ENCODE measurements around the gene KISS1. TPM values are rescaled to one million over a fixed set of nuclear protein-coding genes. Genes with fewer than 3 reads are reported as not detected.

The KISS1 gene
- total RNA-seq, 1 donor from 2014 or later: 0.77 TPM

DNA sequence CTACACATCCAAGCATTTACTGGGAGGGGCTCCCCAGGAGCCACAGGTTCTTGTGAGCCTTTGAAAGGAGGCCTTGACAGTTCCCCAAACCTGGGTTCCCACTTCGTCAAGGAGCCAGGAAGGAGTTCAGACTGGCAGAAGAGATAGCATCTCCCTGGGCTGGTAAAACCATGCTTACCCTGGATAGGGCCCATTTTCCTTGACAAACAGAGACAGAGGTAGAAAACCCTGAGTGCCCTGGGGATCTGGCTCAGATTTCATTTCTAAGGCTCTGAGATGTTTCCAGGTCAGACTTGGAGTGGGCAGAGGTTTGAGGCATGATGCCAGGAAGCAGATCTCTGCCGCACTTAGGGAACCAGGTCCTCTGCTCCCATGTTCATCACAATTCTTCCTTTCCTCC lies 47.2 kb downstream of the KISS1 start:
- H3K4me3 Mint-ChIP-seq (ENCODE audit: unreplicated experiment): no peak overlapping the region

DNA sequence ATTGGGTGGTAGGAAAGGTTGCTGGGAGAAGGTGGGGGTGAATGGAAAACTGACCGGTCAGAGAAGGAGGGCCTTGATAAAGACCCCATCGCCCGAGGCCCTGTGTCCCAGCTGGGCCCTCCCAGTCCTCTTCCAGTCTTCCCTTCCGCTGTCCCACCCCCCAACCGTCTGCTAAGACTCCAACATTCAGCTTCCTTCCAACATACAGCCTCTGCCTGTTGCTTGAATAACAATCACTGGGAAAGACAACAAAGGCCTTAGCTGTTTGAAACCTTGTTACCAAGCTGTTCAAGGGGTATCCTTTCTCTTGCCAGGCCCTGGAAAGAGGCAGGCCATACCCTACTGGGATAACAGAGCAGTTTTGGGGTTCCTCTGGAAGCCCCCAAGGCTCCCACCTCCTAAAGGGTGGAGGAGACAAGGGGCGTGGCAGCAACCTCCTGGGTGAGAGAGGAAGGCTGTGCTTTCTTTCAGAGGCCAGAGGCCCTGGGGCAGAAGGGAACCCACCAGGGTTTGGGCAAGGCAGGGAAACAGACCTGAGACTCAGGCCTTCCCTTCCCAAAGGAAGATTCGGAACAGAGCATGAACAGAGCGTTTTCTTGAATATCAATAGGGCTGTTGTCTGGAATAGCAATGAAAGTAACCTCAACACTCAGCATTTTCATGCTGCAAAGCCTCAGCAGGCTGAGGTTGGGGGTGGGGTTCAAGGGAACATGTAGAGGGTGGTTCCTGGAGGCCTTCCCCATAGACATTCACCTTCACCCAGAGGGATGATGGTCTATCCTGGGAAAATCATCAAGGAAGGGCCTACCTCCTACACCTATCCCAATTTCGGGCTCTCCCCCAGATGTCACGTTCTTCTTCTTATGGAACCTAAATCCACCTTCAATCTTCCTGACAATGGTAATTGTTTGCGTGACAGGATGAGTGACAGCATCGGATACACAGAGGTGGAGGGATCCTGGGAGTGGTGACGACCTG lies 48.6 kb downstream of the KISS1 start:
- TF ChIP-seq, protein P1, sequence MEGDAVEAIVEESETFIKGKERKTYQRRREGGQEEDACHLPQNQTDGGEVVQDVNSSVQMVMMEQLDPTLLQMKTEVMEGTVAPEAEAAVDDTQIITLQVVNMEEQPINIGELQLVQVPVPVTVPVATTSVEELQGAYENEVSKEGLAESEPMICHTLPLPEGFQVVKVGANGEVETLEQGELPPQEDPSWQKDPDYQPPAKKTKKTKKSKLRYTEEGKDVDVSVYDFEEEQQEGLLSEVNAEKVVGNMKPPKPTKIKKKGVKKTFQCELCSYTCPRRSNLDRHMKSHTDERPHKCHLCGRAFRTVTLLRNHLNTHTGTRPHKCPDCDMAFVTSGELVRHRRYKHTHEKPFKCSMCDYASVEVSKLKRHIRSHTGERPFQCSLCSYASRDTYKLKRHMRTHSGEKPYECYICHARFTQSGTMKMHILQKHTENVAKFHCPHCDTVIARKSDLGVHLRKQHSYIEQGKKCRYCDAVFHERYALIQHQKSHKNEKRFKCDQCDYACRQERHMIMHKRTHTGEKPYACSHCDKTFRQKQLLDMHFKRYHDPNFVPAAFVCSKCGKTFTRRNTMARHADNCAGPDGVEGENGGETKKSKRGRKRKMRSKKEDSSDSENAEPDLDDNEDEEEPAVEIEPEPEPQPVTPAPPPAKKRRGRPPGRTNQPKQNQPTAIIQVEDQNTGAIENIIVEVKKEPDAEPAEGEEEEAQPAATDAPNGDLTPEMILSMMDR (IDR thresholded peaks at IDR 0.05): no peak
- peak; percentile 25 for DNase-seq (ENCODE audit: low spot score)
- Mint-ChIP-seq H3K27me3 (ENCODE audit: low read depth) (no peaks in the 10 kb centered on the region), H3K9me3 (ENCODE audit: low read depth) (no peaks in the 10 kb centered on the region), H3K4me1 (ENCODE audit: low read depth) (peaks cover 11% of the 10 kb centered on the region), H3K36me3 (ENCODE audit: low read depth) (peaks cover 3% of the 10 kb centered on the region), H3K27ac (ENCODE audit: unreplicated experiment) (no peak overlapping the region), H3K4me3 (ENCODE audit: unreplicated experiment) (no peak overlapping the region)

More for the DNA sequence above, 47.2 kb downstream of the KISS1 start:
- H3K27me3 Mint-ChIP-seq (ENCODE audit: low read depth): no peaks in the 10 kb centered on the region
- DNase-seq (ENCODE audit: low spot score): no peak
- H3K27ac Mint-ChIP-seq (ENCODE audit: unreplicated experiment): no peak overlapping the region
- TF ChIP-seq, protein P1 (IDR thresholded peaks at IDR 0.05): no peak
- H3K4me1 Mint-ChIP-seq (ENCODE audit: low read depth): peaks cover 15% of the 10 kb centered on the region
- no peaks in the 10 kb centered on the region for H3K9me3 Mint-ChIP-seq (ENCODE audit: low read depth)
- peaks cover 3% of the 10 kb centered on the region for H3K36me3 Mint-ChIP-seq (ENCODE audit: low read depth)

- TF ChIP-seq, protein P1 (IDR thresholded peaks at IDR 0.05): no peak
- no peaks in the 10 kb centered on the region for H3K9me3 Mint-ChIP-seq (ENCODE audit: low read depth)
- DNase-seq (ENCODE audit: low spot score): peak; percentile 64
- H3K36me3 Mint-ChIP-seq (ENCODE audit: low read depth): peaks cover 3% of the 10 kb centered on the region
- no peaks in the 10 kb centered on the region for H3K27me3 Mint-ChIP-seq (ENCODE audit: low read depth)
- no peak overlapping the region for H3K4me3 Mint-ChIP-seq (ENCODE audit: unreplicated experiment)
- H3K27ac Mint-ChIP-seq (ENCODE audit: unreplicated experiment): no peak overlapping the region
- peaks cover 11% of the 10 kb centered on the region for H3K4me1 Mint-ChIP-seq (ENCODE audit: low read depth)
Measured at GRCh38 chr1:204146965-204147364, 49.3 kb downstream of the KISS1 start.

DNA sequence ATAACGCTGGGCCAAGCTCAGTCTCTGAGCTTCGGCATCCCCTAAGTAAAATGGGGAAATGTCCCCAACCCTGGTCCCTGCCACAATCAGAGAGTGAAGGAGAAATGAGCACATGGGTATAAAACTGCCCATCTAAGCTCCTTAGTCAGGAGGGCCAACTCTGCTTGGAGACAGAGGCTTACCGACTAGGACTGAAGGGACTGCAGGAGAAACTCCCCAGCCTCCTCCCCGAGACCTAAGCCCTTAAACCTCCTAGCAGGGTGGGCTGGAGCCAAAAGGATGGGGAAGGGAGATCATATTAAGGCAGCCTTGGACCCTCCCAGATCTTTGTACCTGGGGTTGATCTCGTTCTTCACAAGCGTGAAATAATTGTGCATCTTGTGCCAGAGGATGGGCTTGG lies 50.0 kb downstream of the KISS1 start:
- no peak for DNase-seq (ENCODE audit: low spot score)
- H3K4me3 Mint-ChIP-seq (ENCODE audit: unreplicated experiment): no peak overlapping the region
- peaks cover 11% of the 10 kb centered on the region for H3K4me1 Mint-ChIP-seq (ENCODE audit: low read depth)
- H3K27ac Mint-ChIP-seq (ENCODE audit: unreplicated experiment): no peak overlapping the region
- H3K36me3 Mint-ChIP-seq (ENCODE audit: low read depth): peaks cover 3% of the 10 kb centered on the region
- no peaks in the 10 kb centered on the region for H3K27me3 Mint-ChIP-seq (ENCODE audit: low read depth)
- TF ChIP-seq, protein P1 (IDR thresholded peaks at IDR 0.05): no peak
- H3K9me3 Mint-ChIP-seq (ENCODE audit: low read depth): no peaks in the 10 kb centered on the region

GRCh38 chr1:204145033-204145504 lies 51.2 kb downstream of the KISS1 start:
- no peaks in the 10 kb centered on the region for H3K9me3 Mint-ChIP-seq (ENCODE audit: low read depth)
- no peak overlapping the region for H3K4me3 Mint-ChIP-seq (ENCODE audit: unreplicated experiment)
- no peaks in the 10 kb centered on the region for H3K27me3 Mint-ChIP-seq (ENCODE audit: low read depth)
- peaks cover 2% of the 10 kb centered on the region for H3K4me1 Mint-ChIP-seq (ENCODE audit: low read depth)
- no peak overlapping the region for H3K27ac Mint-ChIP-seq (ENCODE audit: unreplicated experiment)
- TF ChIP-seq, protein P1 (IDR thresholded peaks at IDR 0.05): no peak
- peaks cover 7% of the 10 kb centered on the region for H3K36me3 Mint-ChIP-seq (ENCODE audit: low read depth)
- no peak for DNase-seq (ENCODE audit: low spot score)

Measured in chondrocyte (in vitro differentiated cells).